Esophagus muscularis mucosa (tissue), 4 donors: ENCODE measurements around the gene XAGE5. TPM values are rescaled to one million over a fixed set of nuclear protein-coding genes. Genes with fewer than 3 reads are reported as not detected.
"Not testable (repeated sequence)": the region's sequence is repeated elsewhere in the genome, so short reads cannot be mapped to it uniquely, and the experiment has no call there.

Source experiments
- DNase-seq: peaks from one replicate; pipeline ENCODE4 v3.0.0-alpha.2; 2017; ENCODE audit errors: extremely low spot score
- H3K27ac ChIP-seq, 4 donors: fragments of 200-600 bp; sonication (generic); replicated peaks in 1 of 4; 1 replicate in 3 of 4; 2 replicates in 1 of 4; pipeline ENCODE4 v1.5.1; 2016 to 2019; ENCODE audit warnings: mild to moderate bottlenecking in 1 of 4
- H3K27me3 ChIP-seq, 4 donors: fragments of 200-600 bp; sonication (generic); one replicate each; pipeline versions ENCODE4 v1.5.1 to v1.6.0; 2016 to 2019
- H3K36me3 ChIP-seq, 4 donors: fragments of 200-600 bp; sonication (generic); one replicate each; pipeline ENCODE4 v1.5.1; 2016 to 2019
- H3K4me1 ChIP-seq, 4 donors: fragments of 200-600 bp; sonication (generic); one replicate each; pipeline ENCODE4 v1.5.1; 2016 to 2019
- H3K4me3 ChIP-seq, 4 donors: fragments of 200-600 bp; sonication (generic); 1 replicate in 2 of 4; 2 replicates in 2 of 4; pipeline ENCODE4 v1.5.1; 2016 to 2019; ENCODE audit warnings: mild to moderate bottlenecking in 4 of 4, moderate library complexity in 1 of 4
- H3K9me3 ChIP-seq, 4 donors: fragments of 200-600 bp; sonication (generic); 1 replicate in 3 of 4; 2 replicates in 1 of 4; pipeline ENCODE4 v1.5.1; 2016 to 2019
- CTCF ChIP-seq, 3 experiments: fragments of 200-600 bp in 2 of 3; fragments of 450-650 bp in 1 of 3; sonication (generic) in 2 of 3; IDR thresholded peaks; one replicate each; pipeline ENCODE4 v1.5.1; 2017 to 2019; ENCODE audit warnings: antibody characterized with exemption in 3 of 3, mild to moderate bottlenecking in 2 of 3, moderate library complexity in 1 of 3
- EP300 ChIP-seq: sonication (generic); formaldehyde crosslinking; IDR thresholded peaks from one replicate; pipeline ENCODE4 v1.6.1; 2017; ENCODE audit warnings: antibody characterized with exemption
- POLR2A ChIP-seq: fragments of 450-650 bp; IDR thresholded peaks from one replicate; pipeline ENCODE4 v1.6.1; 2017; ENCODE audit warnings: antibody characterized with exemption, moderate library complexity, mild to moderate bottlenecking, low read depth
- POLR2AphosphoS5 ChIP-seq, 2 donors: sonication (generic); formaldehyde crosslinking; IDR thresholded peaks; one replicate each; pipeline ENCODE4 v1.6.1; 2017; ENCODE audit warnings: antibody characterized with exemption in 2 of 2
- WGBS: methylation state at CpG from one replicate; pipeline ENCODE4 v1.1.5; 2018; 5-methylcytosine and 5-hydroxymethylcytosine counted together
- intact Hi-C: fragments of 100-400 bp; cut with DNase I; formaldehyde crosslinking; loops from one replicate; pipeline ENCODE4 v1.15.1; 2023
- total RNA-seq, 4 donors: library from RNA; depleted of rRNA; stranded (reverse); fragments of >200 nt; gene quantifications; one replicate each; pipeline versions ENCODE4 v1.1.0 to v1.2.1, GENCODE V29; 2016

Gene XAGE5
- total RNA-seq, 4 donors from 2014 or later = not detected

- H3K36me3 ChIP-seq = no peaks in the 10 kb centered on the region
- intact Hi-C loops = no loop called here
- TF ChIP-seq POLR2AphosphoS5 (IDR thresholded peaks at IDR 0.05) (no peak), CTCF (IDR thresholded peaks at IDR 0.05) (no peak), EP300 (no peak), POLR2A (no peak)
- no peaks in the 10 kb centered on the region for H3K9me3 ChIP-seq
- 65% methylated on average over 2 of the region's 2 CpGs for WGBS
- no peaks in the 10 kb centered on the region for H3K27me3 ChIP-seq
- no peak for DNase-seq
- H3K27ac ChIP-seq = no peak overlapping the region
- no peak overlapping the region for H3K4me3 ChIP-seq
- no peaks in the 10 kb centered on the region for H3K4me1 ChIP-seq
Observed at GRCh38 chrX:52824608-52825007, 13.5 kb downstream of the XAGE5 start.

- no peak overlapping the region for H3K4me3 ChIP-seq
- H3K27ac ChIP-seq = no peak overlapping the region
- no peak for TF ChIP-seq CTCF (IDR thresholded peaks at IDR 0.05)
- TF ChIP-seq POLR2AphosphoS5 (IDR thresholded peaks at IDR 0.05) = no peak
- TF ChIP-seq POLR2A = no peak
- TF ChIP-seq EP300 = no peak
- WGBS = 64% methylated on average over 3 of the region's 3 CpGs
- DNase-seq = no peak
- no peaks in the 10 kb centered on the region for H3K4me1 ChIP-seq
- H3K9me3 ChIP-seq = no peaks in the 10 kb centered on the region
- no peaks in the 10 kb centered on the region for H3K27me3 ChIP-seq
- H3K36me3 ChIP-seq = no peaks in the 10 kb centered on the region
- intact Hi-C loops = no loop called here
Observed at GRCh38 chrX:52830551-52830950, 19.5 kb downstream of the XAGE5 start.

GRCh38 chrX:52839137-52839536 lies 28.1 kb downstream of the XAGE5 start:
- TF ChIP-seq CTCF (IDR thresholded peaks at IDR 0.05) (no peak), POLR2A (no peak), POLR2AphosphoS5 (IDR thresholded peaks at IDR 0.05) (no peak), EP300 (no peak)
- no peak for DNase-seq
- Histone ChIP-seq H3K9me3 (no peaks in the 10 kb centered on the region), H3K4me1 (no peaks in the 10 kb centered on the region), H3K27ac (no peak overlapping the region), H3K4me3 (no peak overlapping the region), H3K27me3 (no peaks in the 10 kb centered on the region), H3K36me3 (no peaks in the 10 kb centered on the region)
- 59% methylated on average over 2 of the region's 2 CpGs for WGBS
- intact Hi-C loops = no loop called here

GRCh38 chrX:52843619-52844018 lies 32.5 kb downstream of the XAGE5 start:
- DNase-seq, H3K27ac ChIP-seq, H3K27me3 ChIP-seq, intact Hi-C loops, H3K36me3 ChIP-seq, H3K9me3 ChIP-seq, H3K4me1 ChIP-seq, H3K4me3 ChIP-seq: not testable (repeated sequence)
- 65% methylated on average over 3 of the region's 3 CpGs for WGBS

- Histone ChIP-seq H3K27me3 (peaks cover 0 to 15% (median 0%) of the 10 kb centered on the region in 4 donors), H3K36me3 (no peaks in the 10 kb centered on the region), H3K9me3 (peaks cover 0 to 13% (median 0%) of the 10 kb centered on the region in 4 donors), H3K4me3 (no peak overlapping the region), H3K4me1 (no peaks in the 10 kb centered on the region), H3K27ac (no peak overlapping the region)
- DNase-seq = no peak
- intact Hi-C loops = no loop called here
- no peak for TF ChIP-seq POLR2AphosphoS5 (IDR thresholded peaks at IDR 0.05)
- TF ChIP-seq EP300 = no peak
- TF ChIP-seq POLR2A = no peak
- no peak for TF ChIP-seq CTCF (IDR thresholded peaks at IDR 0.05)
- WGBS = 67% methylated on average over 9 of the region's 9 CpGs
Observed at GRCh38 chrX:52852110-52852860, 41.2 kb downstream of the XAGE5 start.

GRCh38 chrX:52856991-52857525 lies 46.0 kb downstream of the XAGE5 start:
- H3K36me3 ChIP-seq, H3K4me1 ChIP-seq, H3K27ac ChIP-seq, intact Hi-C loops, H3K4me3 ChIP-seq, H3K9me3 ChIP-seq, DNase-seq: not testable (repeated sequence)
- WGBS = 44% methylated on average over 4 of the region's 4 CpGs
- H3K27me3 ChIP-seq = peaks cover 0 to 15% (median 0%) of the 10 kb centered on the region in 4 donors
